NCI-H1930 (cell line): Measurements from ENCODE around the gene HIPK1.

Experiments
- DNase-seq, 2 experiments: peaks; one replicate each; lab custom pipeline; 2025; lab: John Stamatoyannopoulos, UW

Gene HIPK1

GRCh38 chr1:113928941-113929749 lies at the start of gene HIPK1:
HIPK1 (plus strand) TSS chr1:113929324.
- peak; percentile 75 to 86 for DNase-seq

GRCh38 chr1:113879739-113880038 lies 49.4 kb upstream of the HIPK1 start:
- no peak for DNase-seq

GRCh38 chr1:113881661-113882060 lies 47.5 kb upstream of the HIPK1 start:
- no peak for DNase-seq

- DNase-seq = no peak
Observed at GRCh38 chr1:113886417-113887401, 42.4 kb upstream of the HIPK1 start.

GRCh38 chr1:113887402-113888175 lies 41.5 kb upstream of the HIPK1 start, which contains the start of gene BCL2L15:
BCL2L15 (minus strand) TSS chr1:113887581; CDS start chr1:113887375, 206 bp downstream.
- DNase-seq = no peak

GRCh38 chr1:113890816-113891215 lies 38.3 kb upstream of the HIPK1 start:
- DNase-seq = no peak

- no peak for DNase-seq
Observed at GRCh38 chr1:113891631-113892220, 37.4 kb upstream of the HIPK1 start.

GRCh38 chr1:113893267-113893666 lies 35.9 kb upstream of the HIPK1 start:
- DNase-seq = no peak

- no peak for DNase-seq
Observed at GRCh38 chr1:113895098-113895497, 34.0 kb upstream of the HIPK1 start.

- DNase-seq = no peak
Observed at GRCh38 chr1:113895961-113896360, 33.2 kb upstream of the HIPK1 start.

GRCh38 chr1:113898241-113898814 lies 30.8 kb upstream of the HIPK1 start:
- DNase-seq = no peak

GRCh38 chr1:113899111-113899510 lies 30.0 kb upstream of the HIPK1 start:
- no peak for DNase-seq

GRCh38 chr1:113901191-113901590 lies 27.9 kb upstream of the HIPK1 start:
- DNase-seq = no peak

- no peak for DNase-seq
Observed at GRCh38 chr1:113903501-113904292, 25.4 kb upstream of the HIPK1 start.

- no peak for DNase-seq
Observed at GRCh38 chr1:113904293-113904673, 24.8 kb upstream of the HIPK1 start.

GRCh38 chr1:113904674-113905434 lies 24.3 kb upstream of the HIPK1 start, which contains the start of the genes AP4B1 and DCLRE1B:
AP4B1 (minus strand) TSS chr1:113904799; CDS start chr1:113904717, 82 bp downstream.
DCLRE1B (plus strand) TSS chr1:113905326; CDS start chr1:113905587, 261 bp downstream.
- DNase-seq = peak; percentile 98 to 99

GRCh38 chr1:113905435-113905861 lies 23.7 kb upstream of the HIPK1 start:
- DNase-seq = peak; percentile 9 to 33

GRCh38 chr1:113912594-113913311 lies 16.4 kb upstream of the HIPK1 start:
- DNase-seq = no peak

- DNase-seq = no peak
Observed at GRCh38 chr1:113913312-113913668, 15.8 kb upstream of the HIPK1 start.
